Measurements from ENCODE around the gene VWA8.

Gene VWA8

GRCh38 chr13:41590643-41591042 lies 370.3 kb downstream of the VWA8 start:
- no peak overlapping the region for H3K4me3 ChIP-seq (ENCODE audit: low read depth, low read length)
- ChIA-PET CTCF (no interaction called here), POLR2A (no interaction called here)
- no peak for TF ChIP-seq CTCF (IDR thresholded peaks at IDR 0.05; ENCODE audit: insufficient read depth, low read length, missing control alignments)
- no peak for DNase-seq (ENCODE audit: low read depth, low spot score)

GRCh38 chr13:41590122-41590521 lies 370.8 kb downstream of the VWA8 start:
- no peak for DNase-seq (ENCODE audit: low read depth, low spot score)
- TF ChIP-seq CTCF (IDR thresholded peaks at IDR 0.05; ENCODE audit: insufficient read depth, low read length, missing control alignments), result no peak
- ChIA-PET CTCF (no interaction called here), POLR2A (no interaction called here)
- H3K4me3 ChIP-seq (ENCODE audit: low read depth, low read length), result no peak overlapping the region

GRCh38 chr13:41589434-41589833 lies 371.5 kb downstream of the VWA8 start:
- CTCF ChIA-PET, result no interaction called here
- H3K4me3 ChIP-seq (ENCODE audit: low read depth, low read length), result no peak overlapping the region

GRCh38 chr13:41588899-41589298 lies 372.0 kb downstream of the VWA8 start:
- CTCF ChIA-PET, result interaction anchor here (0.9 kb wide), 1 partner anchor 27 kb away, joined by 3 read pairs; no protein-coding TSS in a partner anchor
- no peak overlapping the region for H3K4me3 ChIP-seq (ENCODE audit: low read depth, low read length)
- no peak for TF ChIP-seq CTCF (IDR thresholded peaks at IDR 0.05; ENCODE audit: insufficient read depth, low read length, missing control alignments)
- POLR2A ChIA-PET, result no interaction called here
- peak; percentile 71 for DNase-seq (ENCODE audit: low read depth, low spot score)

More at GRCh38 chr13:41589434-41589833, 371.5 kb downstream of the VWA8 start:
- DNase-seq (ENCODE audit: low read depth, low spot score), result no peak
- no peak for TF ChIP-seq CTCF (IDR thresholded peaks at IDR 0.05; ENCODE audit: insufficient read depth, low read length, missing control alignments)
- POLR2A ChIA-PET, result no interaction called here

GRCh38 chr13:41588448-41588847 lies 372.5 kb downstream of the VWA8 start:
- TF ChIP-seq CTCF (IDR thresholded peaks at IDR 0.05; ENCODE audit: insufficient read depth, low read length, missing control alignments), result no peak
- ChIA-PET POLR2A (no interaction called here), CTCF (interaction anchor here (0.9 kb wide), 1 partner anchor 27 kb away, joined by 3 read pairs; no protein-coding TSS in a partner anchor)
- no peak for DNase-seq (ENCODE audit: low read depth, low spot score)
- H3K4me3 ChIP-seq (ENCODE audit: low read depth, low read length), result no peak overlapping the region

- ChIA-PET CTCF (no interaction called here), POLR2A (no interaction called here)
- TF ChIP-seq CTCF (IDR thresholded peaks at IDR 0.05; ENCODE audit: insufficient read depth, low read length, missing control alignments), result no peak
- no peak for DNase-seq (ENCODE audit: low read depth, low spot score)
- no peak overlapping the region for H3K4me3 ChIP-seq (ENCODE audit: low read depth, low read length)
Observed at GRCh38 chr13:41587490-41587889, 373.4 kb downstream of the VWA8 start.

All from AG04449 (cell line).